Effector memory CD4-positive, alpha-beta T cell (primary cell): ENCODE measurements around the gene MBD5.

Experiments used
- DNase-seq, 3 donors: peaks; one replicate each; pipeline ENCODE4 v3.0.0-alpha.2; 2020
- H3K27ac ChIP-seq: 2 replicates; pipeline ENCODE4 v1.7.0; 2013; ENCODE audit warnings: mild to moderate bottlenecking, low read length, moderate library complexity; ENCODE audit not compliant: insufficient read depth, poor library complexity, severe bottlenecking
- H3K27me3 ChIP-seq: replicated peaks from 2 replicates; pipeline ENCODE4 v1.7.0; 2013; ENCODE audit warnings: mild to moderate bottlenecking, low read length; ENCODE audit not compliant: insufficient read depth, control insufficient read depth, poor library complexity, severe bottlenecking
- H3K36me3 ChIP-seq: 2 replicates; pipeline ENCODE4 v1.7.0; 2013; ENCODE audit warnings: mild to moderate bottlenecking, low read length, moderate library complexity; ENCODE audit not compliant: control insufficient read depth, insufficient read depth
- H3K4me1 ChIP-seq: 2 replicates; pipeline ENCODE4 v1.7.0; 2013; ENCODE audit warnings: low read length, mild to moderate bottlenecking; ENCODE audit not compliant: control insufficient read depth, insufficient read depth, poor library complexity, severe bottlenecking
- H3K4me3 ChIP-seq: 2 replicates; pipeline ENCODE4 v1.7.0; 2013; ENCODE audit warnings: low read length, low read depth, mild to moderate bottlenecking; ENCODE audit not compliant: insufficient read depth, poor library complexity, severe bottlenecking
- H3K9me3 ChIP-seq: 2 replicates; pipeline ENCODE4 v1.7.0; 2013; ENCODE audit warnings: mild to moderate bottlenecking, low read length, moderate library complexity; ENCODE audit not compliant: control insufficient read depth

The MBD5 gene

DNA sequence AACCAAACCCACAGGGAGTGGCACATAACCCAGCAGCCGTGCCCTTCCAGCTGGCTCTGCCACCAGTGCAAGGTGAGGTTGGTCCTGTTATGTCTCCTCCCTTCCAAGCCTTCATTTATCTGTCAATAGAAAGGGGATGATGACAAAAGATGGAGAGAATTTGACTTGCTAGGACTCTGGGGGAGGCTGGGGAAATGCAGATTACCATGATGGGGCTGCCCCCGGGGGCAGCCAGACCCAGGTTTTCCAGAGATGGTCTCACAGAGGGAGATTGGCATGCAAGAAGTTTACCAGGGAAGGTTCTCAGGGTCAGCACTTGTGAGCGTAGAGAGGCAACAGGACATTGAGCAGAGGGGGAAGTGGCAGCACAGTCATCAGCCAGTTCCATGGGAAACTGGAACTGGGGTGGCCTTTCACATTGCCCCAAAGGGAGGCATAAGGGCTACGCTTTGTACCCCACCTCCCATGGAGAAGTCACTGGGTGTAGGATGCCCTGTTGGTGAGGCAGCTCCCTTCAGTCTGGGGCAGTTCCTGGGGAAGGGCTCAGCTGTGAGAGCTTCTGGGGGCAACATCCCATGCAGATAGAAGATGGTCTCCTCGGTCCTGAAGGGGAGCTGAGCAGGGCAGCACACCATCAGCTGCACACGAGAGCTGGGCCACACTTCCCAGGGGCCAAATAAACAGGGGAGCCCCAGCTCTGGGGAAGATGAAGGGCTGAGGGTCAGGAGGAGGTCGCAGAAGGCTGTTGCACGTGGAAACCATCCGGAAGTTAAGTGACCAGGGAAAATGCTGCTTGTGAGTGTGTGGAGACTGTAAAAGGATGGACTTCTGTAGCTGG is 505.8 kb downstream of the MBD5 start:
- peak overlapping the region; percentile 69 for H3K27ac ChIP-seq
- no peaks in the 10 kb centered on the region for H3K36me3 ChIP-seq
- DNase-seq, result no peak
- peaks cover 57% of the 10 kb centered on the region for H3K4me1 ChIP-seq
- peak overlapping the region; percentile 10 for H3K4me3 ChIP-seq
- H3K27me3 ChIP-seq, result no peaks in the 10 kb centered on the region
- no peaks in the 10 kb centered on the region for H3K9me3 ChIP-seq

DNA sequence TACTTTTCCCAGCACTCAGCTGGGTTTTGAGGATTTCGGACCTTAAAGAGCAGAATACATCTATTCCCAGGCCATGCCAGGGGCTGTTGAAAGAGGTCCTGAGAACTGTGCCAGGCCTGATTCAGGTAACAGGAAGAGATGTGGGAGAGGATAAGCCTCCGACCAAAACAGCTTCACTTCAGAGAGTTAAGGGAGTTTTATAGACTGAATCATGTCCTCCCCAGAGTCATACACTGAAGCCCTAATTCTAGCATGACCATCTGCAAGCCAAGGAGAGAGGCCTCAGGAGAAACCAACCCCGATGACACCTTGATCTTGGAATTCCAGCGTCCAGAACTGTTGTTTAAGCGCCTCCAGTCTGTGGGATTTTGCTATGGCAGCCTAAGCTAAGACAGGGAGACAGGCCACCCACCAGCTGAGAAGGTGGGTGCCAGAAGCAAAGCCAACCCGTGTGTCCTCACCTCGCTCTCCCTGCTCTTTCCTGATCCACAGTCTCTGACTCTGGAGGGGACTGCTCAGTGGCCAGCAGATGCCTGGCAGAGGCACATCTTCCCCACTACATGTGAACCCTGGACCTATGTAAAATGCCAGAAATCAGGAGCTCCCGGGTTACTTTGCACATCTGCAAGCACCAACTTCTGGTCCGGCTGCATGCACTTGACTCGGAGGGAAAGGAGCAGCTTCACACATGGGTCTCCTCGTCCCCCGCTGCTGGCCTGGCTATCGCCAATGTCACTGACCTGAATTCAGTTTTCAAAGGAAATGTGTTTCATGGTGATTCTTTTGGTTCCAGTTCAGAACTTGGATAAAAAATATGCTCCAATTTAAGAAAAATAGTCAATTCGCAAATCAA is 506.8 kb downstream of the MBD5 start:
- Histone ChIP-seq H3K27ac (peak overlapping the region; percentile 61), H3K4me1 (peaks cover 47% of the 10 kb centered on the region), H3K9me3 (no peaks in the 10 kb centered on the region), H3K36me3 (no peaks in the 10 kb centered on the region), H3K27me3 (no peaks in the 10 kb centered on the region), H3K4me3 (peak overlapping the region; percentile 49)
- DNase-seq, result no peak

DNA sequence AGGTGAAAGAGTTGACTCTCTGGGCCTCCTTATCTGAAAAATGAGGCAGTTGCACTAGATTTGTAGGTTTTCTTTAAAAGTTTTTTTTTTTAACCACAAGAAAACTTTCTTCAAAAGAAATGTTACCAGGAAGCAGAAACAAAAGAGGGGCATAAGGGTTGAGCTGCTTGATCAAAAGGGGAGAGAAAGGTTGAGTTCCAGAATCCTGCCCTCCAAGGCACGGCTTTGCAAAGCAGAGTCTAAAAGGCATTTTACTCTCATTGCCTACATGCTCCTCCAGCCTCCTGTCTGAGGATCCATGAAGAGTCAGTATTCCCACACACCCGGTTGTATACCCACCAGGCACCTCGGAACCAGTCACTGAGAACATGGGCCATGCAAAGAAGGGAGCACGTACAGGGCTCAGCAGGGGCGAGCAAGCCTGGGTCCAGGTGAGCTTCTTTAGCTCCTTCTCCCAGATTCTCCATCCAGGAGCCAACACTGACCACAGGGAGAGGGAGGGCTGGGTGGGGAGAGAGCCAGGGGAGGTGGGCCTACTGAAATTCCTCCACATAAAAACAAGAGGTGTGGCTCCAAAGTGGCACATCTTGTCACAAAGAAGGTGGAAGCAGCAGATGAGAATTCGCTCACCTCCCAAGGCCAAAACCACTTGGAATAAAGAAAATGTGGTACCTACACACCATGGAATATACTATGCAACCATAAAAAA is 507.6 kb downstream of the MBD5 start:
- no peaks in the 10 kb centered on the region for H3K36me3 ChIP-seq
- H3K27ac ChIP-seq, result peak overlapping the region; percentile 61
- no peaks in the 10 kb centered on the region for H3K27me3 ChIP-seq
- H3K9me3 ChIP-seq, result no peaks in the 10 kb centered on the region
- DNase-seq, result no peak
- H3K4me3 ChIP-seq, result peak overlapping the region; percentile 49
- H3K4me1 ChIP-seq, result peaks cover 42% of the 10 kb centered on the region

DNA sequence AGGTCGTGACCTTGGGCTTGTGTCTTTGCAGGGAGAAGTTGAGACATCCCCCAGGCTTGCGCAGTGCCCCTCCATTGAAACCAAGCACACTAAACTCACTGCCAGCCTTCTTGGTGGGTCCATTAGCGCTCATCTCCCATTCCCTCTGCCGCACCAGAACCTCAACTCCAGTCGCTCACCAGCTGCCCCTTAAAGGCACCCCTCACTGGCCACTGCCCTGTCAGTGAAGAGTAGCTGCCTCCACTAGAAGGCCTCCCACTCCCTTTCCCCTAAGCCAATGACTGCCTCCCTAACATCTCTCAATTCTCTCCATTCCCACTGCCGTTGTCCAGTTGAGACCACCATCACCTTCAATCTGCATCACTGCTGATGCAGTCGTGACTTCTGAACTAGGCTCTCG is 508.9 kb downstream of the MBD5 start:
- no peak for DNase-seq
- Histone ChIP-seq H3K4me1 (peaks cover 34% of the 10 kb centered on the region), H3K27ac (no peak overlapping the region)

DNA sequence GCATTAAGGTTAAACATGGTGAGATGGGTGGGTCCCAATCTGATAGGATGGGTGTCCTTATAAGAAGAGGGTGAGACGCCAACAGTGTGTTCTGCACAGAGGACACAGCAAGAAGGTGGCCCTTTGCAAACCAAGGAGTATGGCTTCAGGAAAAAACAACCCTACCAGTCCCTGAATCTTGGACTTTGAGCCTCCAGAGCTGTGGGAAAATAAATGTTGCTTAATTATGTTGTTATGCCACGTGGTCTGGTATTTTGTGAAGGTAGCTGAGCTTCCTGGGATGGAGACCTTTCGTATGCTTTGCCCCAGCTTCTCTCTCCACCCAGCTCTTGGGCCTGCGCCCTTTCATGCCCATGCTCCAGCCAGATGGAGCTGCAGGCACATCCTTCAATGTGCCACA is 509.5 kb downstream of the MBD5 start:
- H3K36me3 ChIP-seq, result no peaks in the 10 kb centered on the region
- H3K9me3 ChIP-seq, result no peaks in the 10 kb centered on the region
- H3K27me3 ChIP-seq, result no peaks in the 10 kb centered on the region
- no peak overlapping the region for H3K4me3 ChIP-seq
- H3K4me1 ChIP-seq, result peaks cover 29% of the 10 kb centered on the region
- no peak overlapping the region for H3K27ac ChIP-seq
- DNase-seq, result no peak

More for the DNA sequence above, 508.9 kb downstream of the MBD5 start:
- Histone ChIP-seq H3K27me3 (no peaks in the 10 kb centered on the region), H3K36me3 (no peaks in the 10 kb centered on the region), H3K4me3 (no peak overlapping the region), H3K9me3 (no peaks in the 10 kb centered on the region)

DNA sequence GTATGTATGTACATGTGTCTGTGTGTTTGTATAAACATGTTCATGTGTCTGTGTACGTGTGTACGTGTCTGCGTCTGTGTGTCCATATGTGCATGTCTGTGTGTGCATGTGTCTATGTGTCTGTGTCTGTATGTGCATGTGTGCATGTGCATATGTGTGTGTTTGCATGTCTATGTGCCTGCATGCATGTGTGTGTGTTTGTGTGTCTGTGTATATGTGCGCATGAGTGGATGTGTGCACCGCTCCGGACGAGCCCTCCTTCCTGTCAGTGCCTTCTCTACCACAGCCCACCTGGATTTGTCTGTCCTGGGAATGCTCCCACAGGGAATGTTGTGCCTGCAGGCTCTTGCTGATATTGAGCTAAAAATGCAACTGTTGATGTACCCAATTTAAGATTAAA is 510.3 kb downstream of the MBD5 start:
- Histone ChIP-seq H3K4me3 (no peak overlapping the region), H3K27ac (no peak overlapping the region), H3K4me1 (peaks cover 20% of the 10 kb centered on the region), H3K9me3 (no peaks in the 10 kb centered on the region), H3K36me3 (no peaks in the 10 kb centered on the region), H3K27me3 (no peaks in the 10 kb centered on the region)
- DNase-seq, result no peak

DNA sequence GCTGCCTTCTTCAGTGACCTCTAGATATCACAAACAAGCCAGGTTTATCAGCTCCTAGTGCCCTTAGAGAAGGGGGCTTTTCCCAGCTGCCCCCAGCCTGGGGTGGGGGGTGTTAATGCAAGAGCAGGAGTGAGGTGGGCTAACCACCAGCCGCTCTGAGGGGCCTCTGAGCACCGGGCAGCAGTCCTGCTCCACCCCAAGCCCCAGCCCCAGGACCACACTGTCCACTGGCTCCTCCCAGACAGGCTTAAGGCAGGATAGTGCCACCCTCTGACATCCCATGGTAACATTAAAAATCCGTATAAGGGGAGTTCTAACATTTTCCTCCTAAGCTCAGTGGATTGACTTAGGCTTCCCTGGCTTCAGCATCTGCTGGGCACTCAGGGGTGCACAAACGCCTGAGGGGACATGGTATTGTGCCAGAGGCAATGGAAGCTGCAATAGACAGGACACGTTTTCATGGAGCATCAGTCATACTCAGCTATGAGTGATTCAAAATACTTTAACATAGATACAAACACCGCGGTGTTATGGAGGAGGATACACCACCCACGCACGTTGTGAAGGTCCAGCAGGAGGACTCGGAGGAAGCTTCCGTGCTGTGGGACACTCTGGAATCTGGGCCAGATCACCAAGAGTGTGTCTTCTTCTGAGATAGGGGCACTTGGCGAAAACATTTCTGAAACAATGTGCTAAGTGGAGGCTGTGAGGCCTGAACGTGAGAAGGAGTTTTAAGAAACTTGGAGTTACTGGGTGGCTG is 511.0 kb downstream of the MBD5 start:
- H3K27ac ChIP-seq, result no peak overlapping the region
- H3K4me3 ChIP-seq, result no peak overlapping the region
- no peak for DNase-seq
- peaks cover 14% of the 10 kb centered on the region for H3K4me1 ChIP-seq
- H3K9me3 ChIP-seq, result no peaks in the 10 kb centered on the region
- H3K36me3 ChIP-seq, result no peaks in the 10 kb centered on the region
- H3K27me3 ChIP-seq, result no peaks in the 10 kb centered on the region

DNA sequence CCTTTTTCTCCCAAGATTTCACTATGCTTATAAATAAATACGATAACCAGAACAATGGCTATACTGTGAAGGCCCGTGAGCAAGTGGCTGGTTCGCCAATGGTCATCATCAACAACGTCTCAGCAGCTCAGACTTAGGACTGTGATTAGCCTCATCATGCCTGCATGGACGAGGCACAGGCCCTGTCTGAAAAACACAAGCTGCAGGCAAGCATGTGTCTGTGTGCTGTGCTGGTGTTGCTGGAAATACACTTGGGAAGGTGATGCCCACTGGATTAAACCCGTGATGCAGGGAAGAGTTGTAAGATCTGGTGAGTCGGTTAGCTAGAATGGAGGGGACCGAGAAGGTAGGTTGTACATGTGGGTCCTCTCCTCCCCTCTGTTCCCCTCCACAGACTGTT is 512.1 kb downstream of the MBD5 start:
- no peak overlapping the region for H3K27ac ChIP-seq
- no peaks in the 10 kb centered on the region for H3K36me3 ChIP-seq
- no peaks in the 10 kb centered on the region for H3K9me3 ChIP-seq
- no peak overlapping the region for H3K4me3 ChIP-seq
- no peaks in the 10 kb centered on the region for H3K27me3 ChIP-seq
- H3K4me1 ChIP-seq, result peaks cover 4% of the 10 kb centered on the region
- no peak for DNase-seq

DNA sequence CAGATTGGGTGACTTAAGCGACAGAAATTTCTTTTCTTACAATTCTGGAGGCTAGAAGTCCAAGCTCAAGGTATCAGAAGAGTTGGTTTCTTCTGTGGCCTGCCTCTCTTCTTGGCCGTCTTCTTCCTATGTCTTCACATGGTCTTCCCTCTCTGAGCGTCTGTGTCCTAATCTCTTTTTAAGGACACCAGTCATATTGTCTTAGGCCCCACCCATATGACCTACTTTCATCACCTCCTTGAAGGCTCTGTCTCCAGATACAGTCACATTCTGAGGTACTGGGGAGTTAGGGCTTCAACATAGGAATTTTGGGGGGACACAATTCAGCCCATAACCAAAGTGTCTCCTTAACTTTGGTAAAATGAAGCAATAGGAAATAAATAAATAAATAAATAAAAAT is 512.8 kb downstream of the MBD5 start:
- no peaks in the 10 kb centered on the region for H3K9me3 ChIP-seq
- peaks cover 3% of the 10 kb centered on the region for H3K4me1 ChIP-seq
- no peaks in the 10 kb centered on the region for H3K27me3 ChIP-seq
- no peak overlapping the region for H3K27ac ChIP-seq
- DNase-seq, result no peak
- no peak overlapping the region for H3K4me3 ChIP-seq
- no peaks in the 10 kb centered on the region for H3K36me3 ChIP-seq
